Coronary artery (tissue), 2 donors: ENCODE data around the gene AP2A2.

Experiments
- DNase-seq: peaks from one replicate; pipeline ENCODE4 v3.0.0-alpha.2; 2017; ENCODE audit warnings: low spot score
- H3K27ac ChIP-seq, 2 donors: fragments of 200-600 bp; sonication (generic); one replicate each; pipeline ENCODE4 v1.5.1; 2016 to 2019
- H3K4me3 ChIP-seq: fragments of 200-600 bp; sonication (generic); 2 replicates; pipeline ENCODE4 v1.5.1; 2016; ENCODE audit warnings: mild to moderate bottlenecking, moderate library complexity
- CTCF ChIP-seq: fragments of 200-600 bp; sonication (generic); IDR thresholded peaks from one replicate; pipeline ENCODE4 v1.5.1; 2019; ENCODE audit warnings: antibody characterized with exemption

AP2A2 gene

GRCh38 chr11:925496-926301 lies at the start of gene AP2A2:
AP2A2 (plus strand) TSS chr11:925870; CDS start chr11:926022, 152 bp downstream.
- peak within 1 kb of the TSS; percentile 99 for H3K4me3 ChIP-seq
- peak within 1 kb of the TSS; percentile 87 to 97 for H3K27ac ChIP-seq
- DNase-seq = no peak
- peak; percentile 64 for TF ChIP-seq CTCF

- no peak for TF ChIP-seq CTCF
- H3K27ac ChIP-seq = no peak overlapping the region
- no peak for DNase-seq
- H3K4me3 ChIP-seq = no peak overlapping the region
Observed at GRCh38 chr11:876545-876944, 49.1 kb upstream of the AP2A2 start.

- no peak for TF ChIP-seq CTCF
- Histone ChIP-seq H3K4me3 (no peak overlapping the region), H3K27ac (no peak overlapping the region)
- no peak for DNase-seq
Observed at GRCh38 chr11:877565-877964, 48.1 kb upstream of the AP2A2 start.

GRCh38 chr11:880447-880846 lies 45.2 kb upstream of the AP2A2 start:
- DNase-seq = no peak
- Histone ChIP-seq H3K4me3 (no peak overlapping the region), H3K27ac (no peak overlapping the region)
- TF ChIP-seq CTCF = no peak

- Histone ChIP-seq H3K27ac (no peak overlapping the region), H3K4me3 (no peak overlapping the region)
- TF ChIP-seq CTCF = no peak
- no peak for DNase-seq
Observed at GRCh38 chr11:882596-882995, 43.1 kb upstream of the AP2A2 start.

- DNase-seq = no peak
- Histone ChIP-seq H3K27ac (no peak overlapping the region), H3K4me3 (no peak overlapping the region)
- no peak for TF ChIP-seq CTCF
Observed at GRCh38 chr11:883527-883926, 42.1 kb upstream of the AP2A2 start.

GRCh38 chr11:884578-885070 lies 41.0 kb upstream of the AP2A2 start:
- DNase-seq = no peak
- Histone ChIP-seq H3K4me3 (no peak overlapping the region), H3K27ac (no peak overlapping the region)
- TF ChIP-seq CTCF = no peak
